CD4-positive, alpha-beta T cell (primary cell): ENCODE measurements around the gene ZBTB11. TPM values are rescaled to one million over a fixed set of nuclear protein-coding genes. Genes with fewer than 3 reads are reported as not detected.
"Not testable (repeated sequence)": the region's sequence is repeated elsewhere in the genome, so short reads cannot be mapped to it uniquely, and the experiment has no call there.

ENCODE experiments used
- ATAC-seq: fragments of 200-7000 bp; cut with Tn5 transposase; one replicate; pipeline ENCODE4 v1.10.0; 2022; ENCODE audit warnings: mild to moderate bottlenecking; ENCODE audit not compliant: poor library complexity
- CTCF ChIA-PET: fragments of 350-600 bp; sonication (Branson Sonifier 250); formaldehyde crosslinking; loops from one replicate; lab custom pipeline; 2021; ENCODE audit warnings: antibody characterized with exemption, inconsistent platforms; lab: Charles Lee
- POLR2A ChIA-PET: fragments of 350-600 bp; sonication (Branson Sonifier 250); formaldehyde crosslinking; loops from one replicate; lab custom pipeline; 2021; ENCODE audit warnings: antibody characterized with exemption, inconsistent platforms; lab: Charles Lee
- DNase-seq, 14 experiments: peaks; one replicate each; pipeline ENCODE4 v3.0.0-alpha.2; 2013 to 2020; ENCODE audit warnings: mixed read lengths in 2 of 14
- H3K27ac ChIP-seq, 2 donors: one replicate each; pipeline versions ENCODE4 v1.5.1 to v1.7.0; 2013; ENCODE audit warnings: low read length in 2 of 2, low read depth in 1 of 2, mild to moderate bottlenecking in 1 of 2
- H3K27me3 ChIP-seq, 2 experiments: 1 replicate in 1 of 2; 2 replicates in 1 of 2; pipeline versions ENCODE4 v1.6.1 to v1.7.0; 2013; ENCODE audit warnings: low read length in 2 of 2, control low read depth in 1 of 2, mild to moderate bottlenecking in 1 of 2, moderate library complexity in 1 of 2; ENCODE audit not compliant: insufficient read depth in 2 of 2, control insufficient read depth in 1 of 2
- H3K36me3 ChIP-seq: one replicate; pipeline ENCODE4 v1.6.1; 2013; ENCODE audit warnings: low read length, control low read depth; ENCODE audit not compliant: insufficient read depth
- H3K4me1 ChIP-seq: one replicate; pipeline ENCODE4 v1.6.1; 2013; ENCODE audit warnings: low read length, control low read depth; ENCODE audit not compliant: insufficient read depth
- H3K4me3 ChIP-seq: one replicate; pipeline ENCODE4 v1.5.1; 2013; ENCODE audit warnings: mild to moderate bottlenecking, low read length, moderate library complexity
- H3K9me3 ChIP-seq, 2 experiments: 1 replicate in 1 of 2; 2 replicates in 1 of 2; pipeline versions ENCODE4 v1.6.1 to v1.7.0; 2013; ENCODE audit warnings: low read length in 2 of 2, mild to moderate bottlenecking in 2 of 2, control low read depth in 1 of 2, moderate library complexity in 1 of 2; ENCODE audit not compliant: control insufficient read depth in 1 of 2, insufficient read depth in 1 of 2
- H3K27ac Mint-ChIP-seq: one replicate; pipeline ENCODE4 v1.8.0; 2020; ENCODE audit warnings: mixed read lengths
- H3K27me3 Mint-ChIP-seq: one replicate; pipeline ENCODE4 v1.8.0; 2021; ENCODE audit warnings: mixed read lengths
- H3K36me3 Mint-ChIP-seq: one replicate; pipeline ENCODE4 v1.8.0; 2021; ENCODE audit warnings: low read depth, mixed read lengths
- H3K4me1 Mint-ChIP-seq: one replicate; pipeline ENCODE4 v1.8.0; 2021; ENCODE audit warnings: low read depth, mixed read lengths
- H3K4me3 Mint-ChIP-seq: one replicate; pipeline ENCODE4 v1.8.0; 2020; ENCODE audit warnings: mild to moderate bottlenecking, mixed read lengths
- H3K9me3 Mint-ChIP-seq: one replicate; pipeline ENCODE4 v1.8.0; 2020; ENCODE audit warnings: mixed read lengths
- CTCF ChIP-seq: fragments of 200-600 bp; IDR thresholded peaks from one replicate; pipeline ENCODE4 v1.8.0; 2022; ENCODE audit warnings: antibody characterized with exemption, mild to moderate bottlenecking
- intact Hi-C, 2 experiments: fragments of 100-400 bp; cut with DNase I in 1 of 2; cut with micrococcal nuclease in 1 of 2; formaldehyde crosslinking; loops; one replicate each; pipeline versions ENCODE4 v1.15.1 to v1.9.0; 2023 to 2025; cut with DNase I, micrococcal nuclease
- total RNA-seq, 174 experiments: library from RNA in 2 of 174; stranded (reverse) in 2 of 174; gene quantifications; one replicate each; pipeline ENCODE4 v1.2.3 and lab custom pipeline; 2021 to 2026

ZBTB11 gene
- total RNA-seq, 2 experiments from 2014 or later: 73.5 to 76.6 TPM

- ATAC-seq (no peak), DNase-seq (no peak)
- POLR2A ChIA-PET: no interaction called here
- Histone ChIP-seq H3K4me3 (no peak overlapping the region), H3K9me3 (no peaks in the 10 kb centered on the region), H3K4me1 (peaks cover 22% of the 10 kb centered on the region), H3K27ac (no peak overlapping the region), H3K27me3 (no peaks in the 10 kb centered on the region), H3K36me3 (peaks cover 3% of the 10 kb centered on the region)
- intact Hi-C loops: loop anchor here in 1 of 2 experiments (5.0 kb wide), 1 partner anchor 70 kb away; the partner anchor contains the start of gene PCNP
- TF ChIP-seq CTCF: no peak
- Mint-ChIP-seq H3K4me1 (peaks cover 21% of the 10 kb centered on the region), H3K27ac (no peak overlapping the region), H3K36me3 (peaks cover 1% of the 10 kb centered on the region), H3K27me3 (no peaks in the 10 kb centered on the region), H3K9me3 (no peaks in the 10 kb centered on the region), H3K4me3 (no peak overlapping the region)
- CTCF ChIA-PET: no interaction called here
Measured at GRCh38 chr3:101642441-101642840, 34.5 kb downstream of the ZBTB11 start.

- H3K27ac ChIP-seq, POLR2A ChIA-PET, ATAC-seq, H3K36me3 ChIP-seq, H3K9me3 ChIP-seq, CTCF ChIA-PET, H3K4me3 ChIP-seq, DNase-seq, H3K36me3 Mint-ChIP-seq, H3K27me3 ChIP-seq, H3K27me3 Mint-ChIP-seq, H3K4me3 Mint-ChIP-seq, H3K27ac Mint-ChIP-seq, H3K9me3 Mint-ChIP-seq: not testable (repeated sequence)
- peaks cover 22% of the 10 kb centered on the region for H3K4me1 ChIP-seq
- peaks cover 21% of the 10 kb centered on the region for H3K4me1 Mint-ChIP-seq
- intact Hi-C loops: loop anchor here in 1 of 2 experiments (5.0 kb wide), 1 partner anchor 69 kb away; the partner anchor contains the start of gene PCNP
Measured at GRCh38 chr3:101641397-101642115, 35.4 kb downstream of the ZBTB11 start.

- H3K4me1 ChIP-seq: peaks cover 28% of the 10 kb centered on the region
- no peaks in the 10 kb centered on the region for H3K27me3 ChIP-seq
- Mint-ChIP-seq H3K36me3 (no peaks in the 10 kb centered on the region), H3K4me3 (no peak overlapping the region), H3K4me1 (peaks cover 28% of the 10 kb centered on the region), H3K9me3 (no peaks in the 10 kb centered on the region), H3K27me3 (no peaks in the 10 kb centered on the region), H3K27ac (no peak overlapping the region)
- H3K36me3 ChIP-seq: no peaks in the 10 kb centered on the region
- no peak overlapping the region for H3K27ac ChIP-seq
- no peak for DNase-seq
- ChIA-PET CTCF (no interaction called here), POLR2A (no interaction called here)
- no peak for TF ChIP-seq CTCF
- no peak for ATAC-seq
- H3K9me3 ChIP-seq: no peaks in the 10 kb centered on the region
- intact Hi-C loops: loop anchor here in 1 of 2 experiments (5.0 kb wide), 1 partner anchor 68 kb away; the partner anchor contains the start of gene PCNP
- H3K4me3 ChIP-seq: no peak overlapping the region
Measured at GRCh38 chr3:101640256-101640655, 36.7 kb downstream of the ZBTB11 start.
